NCI-H345 (cell line): ENCODE data around the gene FUS.
A peak's percentile ranks its signal among the peaks of the same experiment; 100 is the strongest.

ENCODE experiments used
- DNase-seq: peaks from one replicate; lab custom pipeline; 2025; lab: John Stamatoyannopoulos, UW

FUS gene

DNA sequence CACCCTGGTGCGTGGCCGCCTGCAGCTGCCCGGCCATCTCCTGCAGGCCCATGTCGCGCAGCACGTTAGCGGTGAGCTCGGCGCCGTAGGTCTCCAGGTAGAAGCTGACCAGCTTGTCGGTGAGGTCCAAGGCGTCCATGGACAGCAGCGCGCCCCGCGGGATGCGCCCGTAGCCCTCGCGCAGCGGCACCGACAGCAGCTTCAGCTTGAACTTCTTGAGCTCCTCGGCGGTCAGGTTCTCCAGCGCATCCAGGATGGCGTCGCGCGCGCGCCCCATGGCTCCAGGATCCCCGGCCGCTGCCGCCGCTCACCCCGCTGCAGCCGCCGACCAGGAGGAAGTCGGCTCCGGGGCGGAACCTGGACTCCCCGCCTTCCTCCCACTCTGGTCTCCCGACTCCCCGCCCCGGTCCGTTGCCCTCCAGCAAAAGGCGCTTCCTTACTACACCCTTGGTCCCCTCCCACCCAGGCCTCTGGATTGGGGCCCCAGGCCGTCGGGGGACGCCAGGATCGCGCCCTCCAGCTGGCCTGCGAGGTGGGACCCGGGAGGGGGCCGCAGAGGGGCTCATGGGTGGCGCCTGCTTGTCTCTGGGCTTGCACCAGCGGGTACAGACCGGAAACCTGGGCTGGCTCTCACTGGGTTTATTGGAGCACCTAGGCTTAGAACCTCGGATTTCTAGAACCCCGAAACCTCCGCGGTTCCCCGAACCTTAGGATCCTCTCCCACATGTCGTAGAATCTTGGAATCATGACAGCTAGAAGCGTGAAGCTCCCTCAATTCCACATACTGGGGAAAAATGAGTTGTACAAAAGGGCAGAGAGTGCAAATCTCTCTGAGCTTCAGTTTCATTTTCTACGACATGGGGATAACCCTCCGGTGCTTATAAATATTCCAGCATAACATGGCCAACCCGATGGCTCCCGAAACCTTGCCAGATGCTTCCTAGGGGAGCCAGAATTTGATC is 22.8 kb downstream of the FUS start, which contains the start of gene PYCARD:
Gene PYCARD, minus strand, starts transcription at position 347 of the 962 bp plus-strand sequence. Its CDS starts 70 bp downstream, at position 277.
- DNase-seq = no peak

- DNase-seq = no peak
Measured at GRCh38 chr16:31204871-31205666, 25.1 kb downstream of the FUS start.

GRCh38 chr16:31206776-31207175 is 26.8 kb downstream of the FUS start:
- DNase-seq = no peak

DNA sequence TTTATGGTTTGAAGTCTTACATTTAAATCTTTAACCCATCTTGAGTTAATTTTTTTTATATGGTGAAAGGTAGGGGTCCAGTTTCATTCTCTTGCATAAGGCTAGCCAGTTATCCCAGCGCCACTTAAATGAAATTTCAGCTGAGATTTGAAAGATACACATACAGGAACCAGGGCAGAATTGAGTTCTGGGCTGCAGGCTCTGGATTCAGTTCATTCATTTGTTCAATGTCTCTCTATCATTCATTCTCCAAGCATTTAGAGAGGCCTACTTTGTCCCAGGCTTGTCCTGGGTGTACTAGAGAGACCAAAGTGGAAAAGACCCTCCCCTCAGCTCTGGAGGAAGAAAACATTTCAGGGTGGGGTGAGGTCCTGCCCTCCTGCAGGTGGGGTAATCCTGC is 33.4 kb downstream of the FUS start:
- DNase-seq = no peak

DNA sequence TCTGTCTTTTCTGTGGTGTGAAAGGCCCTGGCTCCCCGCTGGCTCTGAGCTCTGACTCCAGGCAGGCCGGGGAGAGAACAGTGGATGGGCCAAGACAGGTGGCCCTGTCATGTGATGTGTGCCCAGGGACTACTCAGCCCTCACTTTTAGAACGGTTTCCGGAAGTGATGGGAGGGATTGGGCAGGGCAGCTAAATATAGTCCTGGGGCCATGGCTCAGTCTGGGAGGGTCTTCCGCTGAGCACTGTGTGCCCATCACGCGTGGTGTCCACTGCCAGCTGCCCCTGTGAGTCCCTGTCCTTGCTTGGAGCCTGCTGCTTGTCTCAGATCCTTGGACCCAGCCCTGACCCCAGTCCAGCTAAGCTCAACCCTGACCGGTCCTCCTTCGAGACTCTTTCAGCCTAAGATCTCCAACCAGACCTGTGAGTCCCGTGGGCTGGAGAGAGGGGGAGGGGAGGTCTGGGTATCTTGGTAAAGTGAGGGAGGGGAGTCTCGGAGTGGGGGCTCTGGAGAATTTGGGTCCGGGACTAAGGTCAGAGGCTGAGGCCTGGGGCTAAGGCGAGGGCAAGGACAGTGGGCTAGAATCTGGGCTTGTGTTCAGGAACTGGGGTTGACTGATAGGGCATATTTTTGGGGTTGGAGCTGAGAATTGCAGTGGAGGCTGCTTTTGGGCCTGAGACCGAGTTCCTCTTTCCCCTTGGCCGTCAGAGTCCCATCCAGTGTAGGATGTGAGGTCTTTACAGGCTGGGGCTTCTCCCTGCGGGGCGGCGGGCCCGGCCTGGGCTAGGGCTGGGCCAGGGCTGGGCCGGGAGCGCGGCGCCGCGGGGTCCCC is 34.2 kb downstream of the FUS start, which contains the start of gene TRIM72:
Gene TRIM72, plus strand, starts transcription at position 243 of the 831 bp plus-strand sequence. CDS start 620 bp downstream, outside the sequence.
- no peak for DNase-seq

- DNase-seq = peak; percentile 27
Measured at GRCh38 chr16:31214708-31215286, 34.9 kb downstream of the FUS start.

DNA sequence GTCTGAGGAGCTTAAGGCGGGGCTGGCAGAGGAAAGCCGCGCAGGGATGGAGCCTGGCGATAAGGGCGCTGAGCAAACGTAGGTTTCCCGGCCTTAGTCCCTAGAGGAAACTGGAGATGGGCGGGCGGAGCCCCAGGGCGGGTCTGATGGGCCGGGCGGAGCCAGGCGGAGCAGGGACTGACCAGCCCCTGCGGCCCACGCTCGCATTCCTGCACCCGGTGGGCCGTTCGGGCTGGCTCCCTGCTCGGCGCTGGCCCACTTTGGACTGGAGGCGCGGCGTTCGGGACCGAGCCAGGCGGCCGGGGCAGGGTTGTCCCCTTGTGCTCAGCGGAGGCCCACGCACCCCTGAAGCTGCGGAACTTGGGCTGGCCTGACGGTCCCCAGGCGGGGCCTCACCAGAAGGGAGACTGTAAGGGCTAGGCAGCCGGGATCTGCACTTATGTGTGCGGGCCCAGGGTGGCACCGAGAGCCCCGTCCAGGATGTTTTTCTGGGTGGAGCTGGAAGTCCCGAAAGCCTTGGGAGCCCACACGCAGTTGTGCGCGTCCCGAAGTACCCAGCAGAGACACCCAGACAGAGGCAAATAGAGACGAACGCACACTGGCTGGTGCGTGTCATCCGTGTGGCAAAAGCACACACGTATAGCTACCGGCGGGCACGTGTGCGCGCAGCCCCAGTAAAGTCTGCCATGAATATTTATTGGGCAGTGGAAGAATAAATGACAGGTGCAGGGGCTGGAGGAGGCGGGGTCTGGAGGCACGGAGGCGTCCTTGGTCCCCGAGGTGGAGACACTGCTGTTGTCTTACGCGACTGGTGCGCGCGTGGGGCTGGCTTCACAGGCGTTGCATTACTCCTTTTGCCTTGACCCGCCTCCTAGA is 35.6 kb downstream of the FUS start:
- peak; percentile 26 for DNase-seq

DNA sequence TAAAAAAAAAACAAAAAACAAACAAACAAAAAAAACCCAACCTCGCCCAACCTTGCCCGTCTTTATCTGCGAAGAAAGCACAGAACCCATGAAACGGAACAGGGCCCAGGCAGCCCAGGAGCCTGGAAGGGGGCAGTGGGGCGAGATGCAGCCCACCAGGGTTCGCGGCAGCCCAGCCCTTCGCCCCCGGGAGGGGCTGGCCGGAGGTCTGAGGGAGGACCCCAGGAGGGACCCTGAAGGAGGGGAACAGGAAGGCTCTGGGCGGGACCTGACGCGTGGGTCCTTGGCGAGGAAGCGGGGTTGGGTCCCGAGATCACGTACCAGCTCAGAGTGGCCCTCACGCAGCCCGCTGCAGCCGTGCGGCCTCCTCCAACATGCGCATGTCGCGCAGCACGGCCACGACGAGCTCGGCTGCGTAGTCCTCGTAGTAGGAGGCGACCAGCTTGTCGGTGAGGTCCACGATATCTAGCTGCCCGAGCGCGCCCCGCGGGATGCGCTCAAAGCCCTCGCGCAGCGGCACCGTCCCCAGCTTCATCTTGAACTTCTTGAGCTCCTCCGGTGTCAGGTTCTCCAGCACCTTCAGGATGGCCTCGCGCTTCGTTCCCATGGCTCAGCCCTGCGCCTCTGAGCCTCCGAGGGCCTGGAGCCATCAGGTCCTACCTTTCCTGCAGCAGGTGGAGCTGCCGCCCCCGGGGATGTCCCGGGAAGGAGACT is 36.6 kb downstream of the FUS start, which contains the start of gene PYDC1:
Gene PYDC1, minus strand, starts transcription at position 714 of the 714 bp plus-strand sequence. Its CDS starts 107 bp downstream, at position 607.
- DNase-seq = peak; percentile 30

DNA sequence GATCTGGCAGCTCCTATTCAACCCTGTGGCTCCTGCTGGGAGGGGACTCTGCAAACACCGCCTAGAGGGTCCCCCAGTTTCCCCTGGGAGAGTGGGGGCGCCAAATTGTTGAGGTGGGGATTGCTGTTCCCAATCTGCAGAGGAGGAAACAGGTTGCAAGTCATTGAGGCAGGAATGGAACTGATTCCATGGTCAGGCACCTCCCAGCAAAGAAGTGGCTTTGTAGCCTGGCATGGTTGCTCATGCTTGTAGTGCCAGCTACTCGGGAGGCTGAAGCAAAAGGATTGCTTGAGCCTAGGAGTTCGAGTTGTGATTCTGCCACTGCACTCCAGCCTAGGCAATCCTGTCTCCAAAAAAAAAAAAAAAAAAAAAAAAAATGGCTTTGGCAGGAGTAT is 37.2 kb downstream of the FUS start:
- no peak for DNase-seq

DNA sequence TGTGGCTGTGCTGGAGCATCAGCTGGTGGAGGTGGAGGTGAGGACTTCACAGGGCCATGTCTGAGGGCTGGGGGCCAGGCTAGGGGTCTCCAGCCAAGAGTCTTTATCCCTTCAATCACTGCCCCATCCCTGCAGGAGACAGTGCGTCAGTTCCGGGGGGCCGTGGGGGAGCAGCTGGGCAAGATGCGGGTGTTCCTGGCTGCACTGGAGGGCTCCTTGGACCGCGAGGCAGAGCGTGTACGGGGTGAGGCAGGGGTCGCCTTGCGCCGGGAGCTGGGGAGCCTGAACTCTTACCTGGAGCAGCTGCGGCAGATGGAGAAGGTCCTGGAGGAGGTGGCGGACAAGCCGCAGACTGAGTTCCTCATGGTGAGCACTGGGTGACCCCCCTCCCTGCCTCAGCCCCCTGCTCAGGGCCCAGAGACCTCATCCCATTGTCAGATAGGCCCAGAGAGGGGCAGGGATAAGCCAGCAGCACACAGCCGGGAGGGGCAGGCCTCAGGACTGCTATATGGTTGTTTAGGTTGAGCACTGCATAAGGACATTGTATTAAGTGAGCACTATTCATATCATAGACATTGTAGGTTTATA is 39.3 kb downstream of the FUS start:
- no peak for DNase-seq

- DNase-seq = no peak
Measured at GRCh38 chr16:31221357-31222160, 41.6 kb downstream of the FUS start.

GRCh38 chr16:31223044-31223443 is 43.1 kb downstream of the FUS start:
- DNase-seq = no peak

GRCh38 chr16:31224092-31224955 is 44.4 kb downstream of the FUS start:
- no peak for DNase-seq

DNA sequence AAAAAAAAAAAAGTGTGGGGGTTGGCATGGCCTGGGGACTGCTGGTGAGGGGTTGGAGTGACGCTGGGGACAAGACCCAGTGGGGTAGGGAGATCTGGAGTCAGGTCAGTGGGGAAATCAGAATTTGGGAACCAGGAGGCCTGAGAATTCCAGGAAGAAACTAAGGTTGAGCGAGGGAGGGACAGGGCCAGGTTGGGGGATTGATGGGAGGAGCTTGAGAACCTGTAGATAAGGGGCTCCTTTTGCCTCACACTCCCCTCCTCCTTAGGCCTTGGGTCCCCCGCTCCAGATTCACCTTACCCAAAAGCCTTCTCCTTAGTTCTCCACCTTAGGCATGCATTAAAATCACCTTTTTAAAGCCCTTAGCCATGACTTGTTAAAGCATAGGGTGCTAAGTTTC is 45.3 kb downstream of the FUS start:
- DNase-seq = no peak

DNA sequence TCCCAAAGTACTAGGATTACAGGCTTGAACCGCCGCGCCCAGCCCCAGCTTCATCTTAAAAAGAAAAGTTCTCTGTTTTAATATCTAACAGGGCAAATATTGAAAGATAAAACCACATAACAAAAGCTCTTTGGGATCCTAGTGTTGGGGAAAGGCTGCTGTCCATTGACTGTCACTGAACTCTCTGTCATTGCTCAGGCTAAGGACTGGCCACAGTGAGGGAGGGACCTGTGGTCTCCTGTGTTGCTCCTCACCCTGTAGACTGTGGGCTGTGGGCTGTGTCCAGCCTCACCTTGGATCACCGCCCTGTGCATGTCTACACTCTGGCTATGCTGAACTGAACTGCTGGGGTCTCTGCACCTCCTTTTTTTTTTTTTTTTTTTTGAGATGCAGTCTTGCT is 48.3 kb downstream of the FUS start:
- no peak for DNase-seq

GRCh38 chr16:31229501-31229900 is 49.6 kb downstream of the FUS start:
- no peak for DNase-seq

DNA sequence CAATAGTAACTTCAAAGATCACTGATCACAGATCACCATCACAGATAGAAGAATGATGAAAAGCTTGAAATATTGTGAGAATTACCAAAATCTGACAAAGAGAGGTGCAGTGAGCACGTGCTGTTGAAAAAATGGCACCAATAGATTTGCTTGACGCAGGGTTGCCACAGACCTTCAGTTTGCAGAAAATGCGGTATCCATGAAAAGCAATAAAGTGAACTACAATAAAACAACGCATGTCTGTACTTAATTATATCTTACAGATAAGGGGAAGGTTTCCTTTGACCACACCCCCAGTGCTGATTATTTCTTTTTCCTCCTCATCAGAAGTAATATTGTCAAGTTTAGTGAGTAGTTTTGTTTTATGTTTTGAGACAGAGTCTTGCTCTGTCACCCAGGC is 58.1 kb downstream of the FUS start:
- no peak for DNase-seq
